Dedifferentiated amniotic fluid mesenchymal stem cell (primary cell): ENCODE data around the gene RASGRP4.
A peak's percentile ranks its signal among the peaks of the same experiment; 100 is the strongest.
"Not testable (repeated sequence)": the region's sequence is repeated elsewhere in the genome, so short reads cannot be mapped to it uniquely, and the experiment has no call there.

Experiments used
- DNase-seq: peaks from one replicate; pipeline ENCODE4 v3.0.0-alpha.2; 2016; ENCODE audit errors: extremely low spot score

RASGRP4 gene

DNA sequence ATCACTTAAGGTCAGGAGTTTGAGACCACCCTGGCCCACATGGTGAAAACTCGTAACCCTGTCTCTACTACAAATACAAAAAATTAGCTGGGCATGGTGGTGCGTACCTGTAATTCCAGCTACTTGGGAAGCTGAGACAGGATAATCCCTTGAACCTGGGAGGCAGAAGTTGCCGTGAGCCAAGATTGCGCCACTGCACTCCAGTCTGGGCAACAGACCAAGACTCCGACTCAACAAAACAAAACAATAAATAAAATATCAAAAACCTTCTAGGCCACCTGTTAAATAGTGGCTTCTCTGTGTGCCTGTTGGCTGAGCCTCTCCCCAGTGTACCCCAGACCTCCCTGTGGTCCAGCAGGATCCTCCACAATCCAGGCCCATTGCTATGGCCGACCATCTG, 54.9 kb downstream of the RASGRP4 start:
- no peak for DNase-seq

GRCh38 chr19:38370299-38370698, 55.7 kb downstream of the RASGRP4 start:
- no peak for DNase-seq

GRCh38 chr19:38369584-38369983, 56.4 kb downstream of the RASGRP4 start:
- no peak for DNase-seq

DNA sequence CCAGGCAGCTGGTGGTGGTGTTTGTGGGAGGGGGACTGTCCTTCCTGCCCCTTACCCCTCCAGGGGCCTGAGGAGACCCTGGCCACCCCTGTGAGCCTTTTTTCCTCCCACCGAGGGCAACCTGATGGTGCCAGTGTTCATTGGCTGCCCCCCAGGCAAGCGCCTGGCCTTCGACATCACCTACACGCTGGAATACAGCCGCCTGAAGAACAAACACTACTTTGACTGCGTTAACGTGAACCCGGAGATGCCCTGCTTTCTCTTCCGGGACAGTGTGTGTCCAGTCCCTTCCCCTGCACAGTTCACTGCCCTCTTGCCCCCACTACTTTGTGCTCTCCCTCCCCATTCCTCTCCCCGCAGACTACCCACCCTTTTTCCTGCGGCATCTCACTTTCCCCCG, 59.0 kb downstream of the RASGRP4 start:
- no peak for DNase-seq

DNA sequence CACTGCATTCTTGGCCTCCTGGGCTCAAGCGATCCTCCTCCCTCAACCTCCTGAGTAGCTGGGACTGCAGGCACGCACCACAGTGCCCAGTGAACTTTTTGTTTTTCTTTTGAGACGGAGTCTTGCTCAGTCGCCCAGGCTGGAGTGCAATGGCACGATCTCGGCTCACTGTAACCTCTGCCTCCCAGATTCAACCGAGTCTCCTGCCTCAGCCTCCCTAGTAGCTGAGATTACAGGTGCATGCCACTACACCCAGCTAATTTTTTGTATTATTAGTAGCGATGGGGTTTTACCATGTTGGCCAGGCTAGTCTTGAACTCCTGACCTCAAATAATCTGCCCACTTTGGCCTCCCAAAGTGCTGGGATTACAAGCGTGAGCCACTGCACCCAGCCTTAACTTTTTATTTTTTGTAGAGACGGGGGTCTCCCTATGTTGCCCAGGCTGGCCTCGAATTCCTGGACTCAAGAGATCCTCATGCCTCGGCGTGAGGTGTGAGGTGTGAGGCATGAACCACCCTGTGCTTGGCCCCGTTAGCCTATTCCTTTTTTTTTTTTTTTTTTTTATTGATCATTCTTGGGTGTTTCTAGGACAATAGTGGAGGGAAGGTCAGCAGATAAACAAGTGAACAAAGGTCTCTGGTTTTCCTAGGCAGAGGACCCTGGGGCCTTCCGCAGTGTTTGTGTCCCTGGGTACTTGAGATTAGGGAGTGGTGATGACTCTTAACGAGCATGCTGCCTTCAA, 62.9 kb downstream of the RASGRP4 start:
- not testable (repeated sequence) for DNase-seq

GRCh38 chr19:38362076-38362945, 63.7 kb downstream of the RASGRP4 start:
- peak; percentile 22 for DNase-seq

GRCh38 chr19:38361633-38362075, 64.4 kb downstream of the RASGRP4 start:
- DNase-seq, result no peak

DNA sequence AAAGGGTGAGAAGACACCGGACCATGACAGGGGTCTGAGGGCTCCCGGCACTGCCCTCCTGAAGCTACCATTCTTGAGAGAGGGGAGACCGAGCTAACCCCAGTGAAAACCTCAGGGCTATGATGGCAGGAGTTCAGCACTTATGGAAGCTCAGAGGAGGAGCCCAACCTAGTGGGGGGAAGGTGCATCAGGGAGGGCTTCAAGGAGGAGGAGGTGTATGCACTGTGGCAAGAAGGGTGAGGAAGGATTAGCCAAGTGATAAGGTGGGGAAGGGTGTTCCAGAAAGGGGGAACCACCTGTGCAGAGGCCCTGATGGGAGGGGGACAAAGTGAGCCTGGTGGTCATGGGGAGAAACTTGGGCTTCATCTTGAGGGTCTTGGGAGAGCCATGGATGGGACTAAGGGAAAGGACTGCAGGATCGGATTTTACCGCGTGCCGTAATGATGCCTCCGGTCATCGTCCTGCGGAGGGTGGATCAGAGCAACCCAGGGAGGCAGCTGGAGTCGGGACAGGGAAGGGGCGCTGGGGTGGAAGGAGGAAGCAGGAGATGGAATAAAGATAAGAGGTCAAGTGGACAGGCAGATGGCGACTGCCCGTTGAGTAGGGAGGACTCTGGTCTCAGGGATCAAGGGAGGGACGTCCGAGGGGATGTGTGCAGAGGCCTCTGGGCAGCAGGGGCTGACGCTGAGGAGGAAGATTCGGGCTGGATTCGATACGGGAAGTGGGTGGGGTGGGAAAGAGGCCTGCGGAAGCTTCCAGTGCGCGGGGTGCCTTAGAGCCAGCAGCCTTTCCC, 65.0 kb downstream of the RASGRP4 start:
- DNase-seq, result no peak

DNA sequence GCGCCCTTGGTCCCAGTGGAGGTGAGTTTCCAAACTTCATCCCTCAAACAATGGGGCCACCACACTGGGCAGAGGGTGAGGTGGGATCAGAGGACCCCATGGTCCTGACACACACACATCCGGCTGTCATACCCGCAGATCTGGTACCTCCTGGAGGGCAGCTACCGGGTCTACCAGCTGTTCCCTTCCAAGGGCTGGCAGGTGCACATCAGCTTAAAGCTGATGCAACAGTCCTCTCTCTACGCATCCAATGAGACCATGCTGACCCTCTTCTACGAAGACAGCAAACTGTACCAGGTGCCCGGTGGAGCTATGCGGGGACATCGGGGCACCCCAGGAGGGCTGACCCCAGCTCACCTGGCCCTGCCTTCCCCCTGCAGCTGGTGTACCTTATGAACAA, 65.7 kb downstream of the RASGRP4 start:
- no peak for DNase-seq

- DNase-seq, result no peak
These were observed 66.6 kb downstream of the RASGRP4 start for GRCh38 chr19:38359242-38360021.
